PC-9 (cell line): Measurements from ENCODE around the gene TLCD3A. TPM values are rescaled to one million over a fixed set of nuclear protein-coding genes. Genes with fewer than 3 reads are reported as not detected.

Experiments
- BruUV-seq: library from RNA; stranded (reverse); fragments of 400-500 nt; replicated peaks from 2 replicates; lab custom pipeline; 2021; lab: Mats Ljungman, UMichigan
- CTCF ChIA-PET: fragments of 300-600 bp; sonication (Branson Sonifier 250); formaldehyde crosslinking; loops from one replicate; lab custom pipeline; 2022; ENCODE audit warnings: antibody characterized with exemption; lab: Charles Lee
- POLR2A ChIA-PET: fragments of 300-600 bp; sonication (Branson Sonifier 250); formaldehyde crosslinking; loops from one replicate; lab custom pipeline; 2022; ENCODE audit warnings: antibody characterized with exemption; ENCODE audit not compliant: unreplicated experiment; lab: Charles Lee
- DNase-seq, 2 experiments: peaks; one replicate each; pipeline versions ENCODE4 v3.0.0 to v3.0.0-alpha.2; 2015 to 2022; ENCODE audit warnings: mixed read lengths in 1 of 2
- H2AFZ ChIP-seq: fragments of 200-600 bp; sonication (generic); 2 replicates; pipeline ENCODE4 v1.8.1; 2017; ENCODE audit warnings: antibody characterized with exemption
- H3F3A ChIP-seq: fragments of 200-600 bp; sonication (generic); 2 replicates; pipeline ENCODE4 v1.8.1; 2017; ENCODE audit warnings: antibody characterized with exemption, mild to moderate bottlenecking, low read depth; ENCODE audit not compliant: insufficient read depth
- H3K27ac ChIP-seq: fragments of 200-600 bp; sonication (generic); 2 replicates; pipeline ENCODE4 v1.6.1; 2016; ENCODE audit warnings: mixed run types
- H3K27me3 ChIP-seq: fragments of 200-600 bp; sonication (generic); 2 replicates; pipeline ENCODE4 v1.6.1; 2016; ENCODE audit warnings: low read depth, mixed run types; ENCODE audit not compliant: insufficient read depth
- H3K36me3 ChIP-seq: fragments of 200-600 bp; sonication (generic); 2 replicates; pipeline ENCODE4 v1.6.1; 2016; ENCODE audit warnings: low read depth, mixed run types
- H3K4me1 ChIP-seq: fragments of 200-600 bp; sonication (generic); replicated peaks from 2 replicates; pipeline ENCODE4 v1.6.1; 2016; ENCODE audit warnings: mixed run types; ENCODE audit not compliant: insufficient read depth
- H3K4me2 ChIP-seq: fragments of 200-600 bp; sonication (generic); 2 replicates; pipeline ENCODE4 v1.6.1; 2017; ENCODE audit warnings: mixed run types
- H3K4me3 ChIP-seq: fragments of 200-600 bp; sonication (generic); 2 replicates; pipeline ENCODE4 v1.6.1; 2016; ENCODE audit warnings: mixed run types
- H3K79me2 ChIP-seq: fragments of 200-600 bp; sonication (generic); 2 replicates; pipeline ENCODE4 v1.6.1; 2017; ENCODE audit warnings: low read depth, mixed run types
- H3K9me2 ChIP-seq: fragments of 200-600 bp; sonication (generic); 2 replicates; pipeline ENCODE4 v1.8.1; 2017; ENCODE audit warnings: mild to moderate bottlenecking; ENCODE audit not compliant: insufficient read depth
- H3K9me3 ChIP-seq: fragments of 200-600 bp; sonication (generic); 2 replicates; pipeline ENCODE4 v1.8.1; 2016; ENCODE audit warnings: low read depth; ENCODE audit not compliant: insufficient read depth
- H4K20me1 ChIP-seq: fragments of 200-600 bp; sonication (generic); 2 replicates; pipeline ENCODE4 v1.8.1; 2017; ENCODE audit not compliant: insufficient read depth
- EZH2 ChIP-seq: fragments of 200-600 bp; sonication (generic); IDR thresholded peaks from 2 replicates; pipeline ENCODE4 v1.8.0; 2017; ENCODE audit warnings: antibody characterized with exemption, low read depth
- intact Hi-C: fragments of 100-400 bp; cut with micrococcal nuclease; formaldehyde crosslinking; loops from one replicate; pipeline ENCODE4 v1.10.0; 2022; ENCODE audit not compliant: unreplicated experiment
- total RNA-seq: library from RNA; stranded (reverse); gene quantifications from 2 replicates; pipeline ENCODE4 v1.2.3, GENCODE V29; 2021
- TF ChIP-seq, protein P1 (sequence below): fragments of 200-600 bp; sonication (generic); conservative IDR thresholded peaks from 2 replicates; pipeline ENCODE4 v1.6.1; 2017; ENCODE audit warnings: mixed run types, antibody characterized with exemption, mild to moderate bottlenecking, moderate library complexity

Gene TLCD3A
- total RNA-seq, 1 experiment from 2014 or later = 13.4 TPM

DNA sequence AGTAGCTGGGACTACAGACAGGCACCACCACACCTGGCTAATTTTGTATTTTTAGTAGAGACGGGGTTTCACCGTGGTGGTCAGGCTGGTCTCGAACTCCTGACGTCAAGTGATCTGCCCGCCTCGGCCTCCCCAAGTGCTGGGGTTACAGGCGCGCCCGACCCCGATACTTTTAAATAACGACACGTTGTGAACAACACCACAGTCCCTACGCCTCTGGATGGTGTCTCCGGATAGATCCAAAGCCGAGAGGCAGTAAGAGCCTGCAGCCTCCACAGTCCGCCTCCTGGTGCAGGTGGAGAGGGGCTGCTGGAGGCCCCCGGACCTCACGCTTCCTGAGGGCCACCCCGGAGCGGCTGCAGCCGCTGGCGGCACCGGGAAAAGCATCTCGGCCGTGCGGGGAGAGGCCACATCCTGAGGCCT, 741 bp upstream of the TLCD3A start:
- H4K20me1 ChIP-seq = peaks cover 12% of the 10 kb centered on the region; the same call in 1 of the 2 replicates
- CTCF ChIA-PET = interaction anchor here (0.6 kb wide), 2 partner anchors 12 to 16 kb away, joined by 3 read pairs; no protein-coding TSS in a partner anchor
- peaks cover 8% of the 10 kb centered on the region; the same call in 1 of the 2 replicates for H3K36me3 ChIP-seq
- no peaks in the 10 kb centered on the region for H3K9me2 ChIP-seq
- peak overlapping the region; percentile 91 for H3K4me2 ChIP-seq
- TF ChIP-seq, protein P1, sequence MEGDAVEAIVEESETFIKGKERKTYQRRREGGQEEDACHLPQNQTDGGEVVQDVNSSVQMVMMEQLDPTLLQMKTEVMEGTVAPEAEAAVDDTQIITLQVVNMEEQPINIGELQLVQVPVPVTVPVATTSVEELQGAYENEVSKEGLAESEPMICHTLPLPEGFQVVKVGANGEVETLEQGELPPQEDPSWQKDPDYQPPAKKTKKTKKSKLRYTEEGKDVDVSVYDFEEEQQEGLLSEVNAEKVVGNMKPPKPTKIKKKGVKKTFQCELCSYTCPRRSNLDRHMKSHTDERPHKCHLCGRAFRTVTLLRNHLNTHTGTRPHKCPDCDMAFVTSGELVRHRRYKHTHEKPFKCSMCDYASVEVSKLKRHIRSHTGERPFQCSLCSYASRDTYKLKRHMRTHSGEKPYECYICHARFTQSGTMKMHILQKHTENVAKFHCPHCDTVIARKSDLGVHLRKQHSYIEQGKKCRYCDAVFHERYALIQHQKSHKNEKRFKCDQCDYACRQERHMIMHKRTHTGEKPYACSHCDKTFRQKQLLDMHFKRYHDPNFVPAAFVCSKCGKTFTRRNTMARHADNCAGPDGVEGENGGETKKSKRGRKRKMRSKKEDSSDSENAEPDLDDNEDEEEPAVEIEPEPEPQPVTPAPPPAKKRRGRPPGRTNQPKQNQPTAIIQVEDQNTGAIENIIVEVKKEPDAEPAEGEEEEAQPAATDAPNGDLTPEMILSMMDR = no peak
- TF ChIP-seq EZH2 = no peak
- H2AFZ ChIP-seq = peak overlapping the region; percentile 80
- H3K4me3 ChIP-seq = peak overlapping the region; percentile 75
- H3K27me3 ChIP-seq = no peaks in the 10 kb centered on the region
- BruUV-seq = no TSS peak
- POLR2A ChIA-PET = no interaction called here
- H3K9me3 ChIP-seq = no peaks in the 10 kb centered on the region
- peaks cover 21% of the 10 kb centered on the region for H3K79me2 ChIP-seq
- no peak for DNase-seq
- H3F3A ChIP-seq = peaks cover 33% of the 10 kb centered on the region
- peaks cover 12% of the 10 kb centered on the region for H3K4me1 ChIP-seq
- intact Hi-C loops = no loop called here
- H3K27ac ChIP-seq = no peak overlapping the region

DNA sequence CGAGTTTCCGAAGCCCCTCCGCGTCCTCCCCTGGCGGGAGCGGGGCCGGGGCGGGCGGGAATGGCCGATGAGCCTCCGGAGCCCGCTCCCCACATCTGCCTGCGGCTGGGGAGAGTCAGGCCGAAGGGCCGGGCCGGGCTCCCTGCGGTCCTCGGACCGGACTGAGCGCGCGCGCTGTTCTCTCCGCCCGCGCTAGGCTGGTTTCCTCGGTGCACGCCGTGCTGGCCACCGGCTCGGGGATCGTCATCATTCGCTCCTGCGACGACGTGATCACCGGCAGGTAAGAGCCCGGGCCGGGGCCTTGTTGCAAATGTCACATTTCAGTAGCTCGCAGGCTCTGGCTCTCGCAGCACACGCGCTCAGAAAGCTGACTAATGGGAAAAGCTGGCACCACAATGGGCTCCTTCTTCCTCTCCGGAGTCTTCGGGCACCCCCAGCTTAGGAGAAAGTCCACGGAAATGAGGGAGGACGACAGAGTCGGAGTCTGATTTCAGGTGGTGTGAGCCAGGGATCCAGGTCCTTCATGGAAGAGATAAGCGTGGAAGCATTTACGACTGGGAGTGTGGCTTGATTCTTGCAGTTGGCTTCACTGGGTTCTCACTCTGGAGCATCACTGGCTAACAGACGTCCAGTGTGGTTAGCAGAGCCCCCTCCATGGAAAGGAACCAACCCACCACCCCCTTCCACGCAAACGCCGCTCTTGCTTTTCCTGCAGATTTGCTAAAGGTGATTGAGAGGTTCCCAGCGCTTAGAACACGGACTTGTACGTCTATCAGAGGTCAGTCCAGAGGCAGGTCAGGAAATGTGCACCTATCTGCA, 715 bp downstream of the TLCD3A start:
- Histone ChIP-seq H3K4me1 (peaks cover 12% of the 10 kb centered on the region), H4K20me1 (peaks cover 12% of the 10 kb centered on the region; the same call in 1 of the 2 replicates), H3K4me2 (peak overlapping the region; percentile 88), H3K36me3 (peaks cover 8% of the 10 kb centered on the region; the same call in 1 of the 2 replicates), H3K4me3 (peak overlapping the region; percentile 96), H3K9me3 (no peaks in the 10 kb centered on the region), H3F3A (peaks cover 39% of the 10 kb centered on the region), H3K9me2 (no peaks in the 10 kb centered on the region), H3K79me2 (peaks cover 21% of the 10 kb centered on the region), H3K27me3 (no peaks in the 10 kb centered on the region), H3K27ac (no peak overlapping the region), H2AFZ (peak overlapping the region; percentile 75)
- peak; percentile 29 to 47 for DNase-seq
- intact Hi-C loops = no loop called here
- ChIA-PET CTCF (no interaction called here), POLR2A (interaction anchor here (0.5 to 0.7 kb wide), 3 partner anchors 22 to 1094 kb away, joined by 3 to 11 read pairs (median 4); no protein-coding TSS in a partner anchor)
- BruUV-seq = no TSS peak
- TF ChIP-seq EZH2 = no peak
- TF ChIP-seq, protein P1 = no peak

DNA sequence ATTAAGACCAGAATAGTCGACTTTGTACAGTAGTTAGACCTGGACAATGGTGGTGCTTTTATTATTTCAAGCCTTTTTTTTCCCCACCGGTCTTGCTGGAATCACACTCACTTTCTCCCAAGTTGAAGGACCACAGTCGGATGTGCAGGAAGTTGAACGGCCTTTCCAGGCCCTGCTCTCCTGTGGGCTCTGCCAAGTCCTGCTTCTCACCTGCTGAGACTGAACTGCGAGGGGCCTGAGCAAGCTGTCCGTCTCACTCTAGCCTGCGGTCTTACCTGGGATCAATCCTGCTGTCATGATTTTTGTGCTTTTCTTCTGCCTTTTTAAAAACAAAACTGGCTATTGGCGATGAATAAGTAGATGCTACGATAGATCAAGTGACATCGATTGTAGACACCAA, 1.3 kb downstream of the TLCD3A start:
- no peak for TF ChIP-seq EZH2
- TF ChIP-seq, protein P1 = no peak
- Histone ChIP-seq H3K27me3 (no peaks in the 10 kb centered on the region), H2AFZ (no peak overlapping the region), H3K4me1 (peaks cover 12% of the 10 kb centered on the region), H3K4me3 (peak overlapping the region; percentile 96), H3K4me2 (peak overlapping the region; percentile 88), H3K79me2 (peaks cover 21% of the 10 kb centered on the region), H3F3A (peaks cover 45% of the 10 kb centered on the region), H3K9me2 (no peaks in the 10 kb centered on the region), H3K9me3 (no peaks in the 10 kb centered on the region), H4K20me1 (peaks cover 12% of the 10 kb centered on the region; the same call in 1 of the 2 replicates), H3K36me3 (peaks cover 13% of the 10 kb centered on the region; the same call in 1 of the 2 replicates), H3K27ac (no peak overlapping the region)
- BruUV-seq = TSS peak; percentile 55
- intact Hi-C loops = no loop called here
- ChIA-PET CTCF (no interaction called here), POLR2A (interaction anchor here (0.7 kb wide), 1 partner anchor 1093 kb away, joined by 3 read pairs; no protein-coding TSS in a partner anchor)
- no peak for DNase-seq
